GM12873 (cell line): ENCODE results near the gene CNTN5.

Source experiments
- CTCF ChIP-seq: IDR thresholded peaks from 2 replicates; pipeline ENCODE4 v1.5.1; 2012; ENCODE audit warnings: low read depth, mild to moderate bottlenecking, moderate library complexity, low read length, control low read depth; ENCODE audit not compliant: insufficient read depth; ENCODE audit errors: missing control alignments

Gene CNTN5

GRCh38 chr11:100354736-100355135 is 1334.0 kb downstream of the CNTN5 start:
- no peak for TF ChIP-seq CTCF

GRCh38 chr11:100356035-100356434 is 1335.3 kb downstream of the CNTN5 start:
- no peak for TF ChIP-seq CTCF

- no peak for TF ChIP-seq CTCF
These were observed 1338.5 kb downstream of the CNTN5 start for GRCh38 chr11:100359281-100359680.

- TF ChIP-seq CTCF = no peak
These were observed 1347.1 kb downstream of the CNTN5 start for GRCh38 chr11:100367892-100368291.

GRCh38 chr11:100383357-100383865 is 1362.7 kb downstream of the CNTN5 start:
- no peak for TF ChIP-seq CTCF

GRCh38 chr11:100396266-100396665 is 1375.5 kb downstream of the CNTN5 start:
- TF ChIP-seq CTCF = no peak

- TF ChIP-seq CTCF = no peak
These were observed 1376.7 kb downstream of the CNTN5 start for GRCh38 chr11:100397401-100397800.
